Lower leg skin (tissue), 4 donors: ENCODE results near the gene ANKRD6. TPM values are rescaled to one million over a fixed set of nuclear protein-coding genes. Genes with fewer than 3 reads are reported as not detected.
A peak's percentile ranks its signal among the peaks of the same experiment; 100 is the strongest.

Experiments
- DNase-seq, 2 donors: peaks; one replicate each; pipeline ENCODE4 v3.0.0-alpha.2; 2019; ENCODE audit warnings: low spot score in 2 of 2
- H3K4me3 ChIP-seq: fragments of 200-600 bp; sonication (generic); 2 replicates; pipeline ENCODE4 v1.5.1; 2017; ENCODE audit warnings: mild to moderate bottlenecking, low read depth; ENCODE audit not compliant: poor library complexity, severe bottlenecking
- CTCF ChIP-seq, 3 donors: fragments of 450-650 bp; IDR thresholded peaks; one replicate each; pipeline ENCODE4 v1.5.1; 2016; ENCODE audit warnings: antibody characterized with exemption in 3 of 3, mild to moderate bottlenecking in 3 of 3, moderate library complexity in 2 of 3
- POLR2A ChIP-seq, 2 donors: fragments of 450-650 bp; IDR thresholded peaks; one replicate each; pipeline ENCODE4 v1.6.1; 2016 to 2017; ENCODE audit warnings: antibody characterized with exemption in 2 of 2, mild to moderate bottlenecking in 1 of 2, moderate library complexity in 1 of 2
- WGBS, 2 donors: methylation state at CpG; one replicate each; pipeline ENCODE4 v1.1.5; 2018; 5-methylcytosine and 5-hydroxymethylcytosine counted together
- intact Hi-C: fragments of 100-400 bp; cut with DNase I; formaldehyde crosslinking; loops from one replicate; pipeline ENCODE4 v1.15.0; 2023; ENCODE audit warnings: low total_unique reads
- total RNA-seq, 4 donors: library from RNA; depleted of rRNA; stranded (reverse); fragments of >200 nt; gene quantifications; one replicate each; pipeline ENCODE4 v1.1.0, GENCODE V29; 2016

Gene ANKRD6
- total RNA-seq, 4 donors from 2014 or later, result 3.2 to 6.7 (median 4.8) TPM

- intact Hi-C loops, result loop anchor here (10.0 kb wide), 1 partner anchor 175 kb away; the partner anchor contains the start of gene ANKRD6
- whole genome bisulfite sequencing, 2 donors, result 60 to 64% methylated on average over 11 of the region's 11 CpGs
- H3K4me3 ChIP-seq, result no peak overlapping the region
- peak; percentile 32 to 91 for DNase-seq
- no peak for TF ChIP-seq CTCF (IDR thresholded peaks at IDR 0.05)
- no peak for TF ChIP-seq POLR2A (IDR thresholded peaks at IDR 0.05)
Observed at GRCh38 chr6:89610149-89610642, 177.2 kb downstream of the ANKRD6 start.

- intact Hi-C loops, result loop anchor here (10.0 kb wide), 1 partner anchor 177 kb away; the partner anchor contains the start of gene ANKRD6
- no peak for DNase-seq
- no peak overlapping the region for H3K4me3 ChIP-seq
- no peak for TF ChIP-seq CTCF (IDR thresholded peaks at IDR 0.05)
- TF ChIP-seq POLR2A (IDR thresholded peaks at IDR 0.05), result no peak
Observed at GRCh38 chr6:89611666-89612065, 178.7 kb downstream of the ANKRD6 start.

- H3K4me3 ChIP-seq, result no peak overlapping the region
- TF ChIP-seq POLR2A (IDR thresholded peaks at IDR 0.05), result no peak
- TF ChIP-seq CTCF (IDR thresholded peaks at IDR 0.05), result no peak
- no peak for DNase-seq
- intact Hi-C loops, result loop anchor here (10.0 kb wide), 1 partner anchor 177 kb away; the partner anchor contains the start of gene ANKRD6
- 55 to 61% methylated on average over 12 of the region's 12 CpGs for WGBS, 2 donors
Observed at GRCh38 chr6:89612121-89612520, 179.2 kb downstream of the ANKRD6 start.

- no peak for DNase-seq
- no peak for TF ChIP-seq CTCF (IDR thresholded peaks at IDR 0.05)
- TF ChIP-seq POLR2A (IDR thresholded peaks at IDR 0.05), result no peak
- intact Hi-C loops, result loop anchor here (10.0 kb wide), 1 partner anchor 179 kb away; the partner anchor contains the start of gene ANKRD6
- no peak overlapping the region for H3K4me3 ChIP-seq
- 73 to 77% methylated on average over 5 of the region's 5 CpGs for WGBS, 2 donors
Observed at GRCh38 chr6:89613790-89614189, 180.8 kb downstream of the ANKRD6 start.

- H3K4me3 ChIP-seq, result no peak overlapping the region
- WGBS, 2 donors, result 91 to 94% methylated on average over 5 of the region's 5 CpGs
- TF ChIP-seq POLR2A (IDR thresholded peaks at IDR 0.05) (no peak), CTCF (IDR thresholded peaks at IDR 0.05) (no peak)
- no peak for DNase-seq
- intact Hi-C loops, result loop anchor here (10.0 kb wide), 1 partner anchor 181 kb away; the partner anchor contains the start of gene ANKRD6
Observed at GRCh38 chr6:89615882-89616281, 182.9 kb downstream of the ANKRD6 start.

- WGBS, 2 donors, result 89 to 91% methylated on average over 5 of the region's 5 CpGs
- TF ChIP-seq CTCF (IDR thresholded peaks at IDR 0.05), result no peak
- TF ChIP-seq POLR2A (IDR thresholded peaks at IDR 0.05), result no peak
- intact Hi-C loops, result loop anchor here (10.0 kb wide), 1 partner anchor 182 kb away; the partner anchor contains the start of gene ANKRD6
- H3K4me3 ChIP-seq, result no peak overlapping the region
- DNase-seq, result no peak
Observed at GRCh38 chr6:89616531-89616930, 183.6 kb downstream of the ANKRD6 start.
